ENCODE results near the gene TRPM5.

TRPM5 gene

DNA sequence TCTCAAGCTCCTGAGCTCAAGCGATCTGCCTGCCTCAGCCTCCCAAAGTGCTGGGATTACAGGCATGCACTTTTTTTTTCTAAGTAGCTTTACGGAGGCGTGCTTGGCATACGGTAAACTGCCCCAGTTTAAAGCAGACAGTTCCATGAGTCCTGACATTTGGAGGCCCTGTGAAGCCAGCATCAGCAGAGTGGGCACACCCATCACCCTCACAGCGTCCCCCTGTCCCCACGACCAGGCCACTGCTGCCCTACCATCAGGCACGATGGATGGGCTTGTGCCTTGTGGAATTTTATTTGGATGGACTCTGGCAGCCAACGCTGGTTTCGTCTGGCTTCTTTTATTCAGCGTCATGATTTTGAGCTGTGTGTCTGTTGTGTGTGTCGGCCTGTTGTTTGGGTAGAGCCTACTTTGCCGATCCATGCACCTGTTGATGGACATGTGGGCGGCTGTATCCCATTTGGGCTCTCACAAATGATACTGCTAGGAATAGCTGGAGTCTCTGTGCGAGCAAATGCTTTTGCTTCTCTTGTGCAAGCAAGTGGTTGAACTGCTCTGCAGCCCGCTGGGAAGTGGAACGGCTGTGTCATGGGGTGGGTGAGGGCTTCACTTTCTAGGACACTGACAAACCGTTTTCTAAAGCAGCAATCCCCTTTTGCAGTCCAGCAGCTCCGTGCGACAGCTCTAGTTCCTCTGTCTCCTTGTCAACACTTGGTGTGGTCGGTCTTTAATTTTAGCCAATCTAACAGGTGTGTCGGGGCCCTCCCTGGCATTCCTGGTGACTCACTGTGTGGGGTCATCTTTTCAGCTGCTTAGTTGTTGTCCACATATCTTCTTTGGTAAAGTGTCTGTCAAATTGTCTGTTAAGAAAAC lies 24.3 kb upstream of the TRPM5 start:
- peak; percentile 55 for DNase-seq

DNA sequence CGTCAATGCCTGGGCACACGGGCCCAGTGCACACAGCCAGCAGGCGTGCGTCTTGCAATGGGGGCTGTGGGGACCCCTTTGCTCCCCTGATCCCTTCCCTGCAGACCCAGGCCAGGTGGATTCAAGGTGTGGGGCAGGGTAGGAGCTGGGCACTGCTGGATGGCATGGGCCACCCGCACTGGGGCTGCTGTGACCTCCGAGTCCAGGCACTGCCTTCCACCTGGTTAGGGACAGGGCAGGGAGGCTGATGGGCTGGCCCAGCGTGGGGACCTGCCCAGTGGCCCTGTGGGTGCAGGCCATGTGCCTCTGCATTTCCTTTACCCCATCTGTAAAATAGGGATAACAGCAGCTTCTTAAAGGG lies 23.4 kb upstream of the TRPM5 start:
- DNase-seq: no peak

DNA sequence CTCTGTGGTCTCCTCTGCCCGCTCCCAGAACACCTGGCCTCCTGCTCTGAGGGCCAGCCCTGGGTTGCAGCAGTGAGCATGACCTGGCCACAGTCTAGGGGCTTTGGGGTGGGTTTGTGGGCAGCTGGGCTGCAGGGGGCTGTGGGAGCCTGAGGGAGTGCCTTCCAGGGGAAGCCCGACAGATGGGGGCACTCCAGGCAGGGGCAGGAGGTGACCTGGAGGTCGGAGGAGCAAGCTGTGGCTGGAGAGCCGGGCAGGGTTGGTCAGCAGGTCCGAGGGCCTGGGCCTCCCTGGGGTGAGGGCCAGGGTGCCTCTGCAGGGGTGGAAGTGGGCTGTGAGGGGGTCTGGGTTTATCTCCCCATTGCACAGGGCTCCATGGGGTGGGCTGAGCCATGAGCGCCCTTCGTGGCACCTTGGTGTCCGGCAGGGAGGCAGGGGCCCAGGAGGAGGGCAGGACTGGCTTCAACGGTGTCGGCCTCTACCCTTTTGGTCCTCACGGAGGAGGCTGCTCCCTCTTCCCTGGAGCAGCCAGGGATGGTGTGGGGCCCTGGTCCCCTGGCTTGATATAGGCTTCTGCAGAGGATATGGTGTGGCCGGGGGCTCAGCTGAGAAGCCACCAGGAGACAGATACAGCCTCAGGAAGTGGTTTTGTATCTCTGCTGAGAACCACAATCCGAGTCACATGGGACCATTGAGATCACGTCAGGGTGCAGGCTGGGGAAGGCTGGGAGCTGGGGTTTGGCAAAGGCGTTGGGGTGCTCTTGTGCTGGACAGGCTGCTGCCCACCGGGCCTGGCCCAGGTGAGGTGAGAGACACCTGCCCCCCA lies 22.8 kb upstream of the TRPM5 start:
- DNase-seq: peak; percentile 77

DNA sequence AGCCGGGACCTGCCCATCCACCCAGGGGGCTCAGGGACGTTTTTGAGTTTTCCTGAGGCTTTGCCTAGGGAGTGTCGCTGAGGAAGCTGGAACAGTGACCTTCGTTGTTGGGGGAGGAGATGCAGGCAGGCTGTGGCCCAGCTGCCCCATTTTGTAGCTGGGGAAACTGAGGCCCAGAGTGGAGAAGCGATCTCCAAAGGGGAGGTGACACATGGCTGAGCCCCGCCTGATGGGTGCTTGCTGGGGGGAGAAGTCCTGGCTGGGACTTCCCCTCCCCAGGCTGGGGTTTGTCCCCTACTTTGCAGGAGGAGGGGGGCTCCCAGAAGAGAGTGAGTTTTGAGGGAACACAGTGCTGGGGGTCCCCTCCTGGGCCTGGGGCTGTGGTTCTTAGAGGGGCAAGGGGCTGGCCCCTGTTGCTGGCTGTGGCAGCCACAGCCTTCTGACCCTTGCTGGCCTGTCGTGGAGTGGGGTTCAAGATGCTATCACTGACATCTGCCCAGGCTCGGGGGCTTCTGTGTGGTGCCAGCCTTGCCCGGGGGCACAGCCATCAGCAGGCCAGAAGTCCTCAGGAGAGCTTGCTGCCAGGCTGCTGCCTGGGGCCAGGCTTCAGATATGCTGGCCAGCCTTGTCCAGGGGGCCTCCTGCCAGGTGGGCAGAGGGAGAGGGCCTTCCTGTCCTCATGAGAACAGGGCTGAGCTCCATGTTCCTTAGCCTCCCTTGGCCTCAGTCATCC lies 21.9 kb upstream of the TRPM5 start:
- peak; percentile 56 for DNase-seq

GRCh38 chr11:2465202-2466068 lies 21.1 kb upstream of the TRPM5 start:
- DNase-seq: peak; percentile 56

GRCh38 chr11:2464451-2465165 lies 20.3 kb upstream of the TRPM5 start:
- DNase-seq: peak; percentile 50

- DNase-seq: no peak
Measured at GRCh38 chr11:2463766-2464277, 19.5 kb upstream of the TRPM5 start.

DNA sequence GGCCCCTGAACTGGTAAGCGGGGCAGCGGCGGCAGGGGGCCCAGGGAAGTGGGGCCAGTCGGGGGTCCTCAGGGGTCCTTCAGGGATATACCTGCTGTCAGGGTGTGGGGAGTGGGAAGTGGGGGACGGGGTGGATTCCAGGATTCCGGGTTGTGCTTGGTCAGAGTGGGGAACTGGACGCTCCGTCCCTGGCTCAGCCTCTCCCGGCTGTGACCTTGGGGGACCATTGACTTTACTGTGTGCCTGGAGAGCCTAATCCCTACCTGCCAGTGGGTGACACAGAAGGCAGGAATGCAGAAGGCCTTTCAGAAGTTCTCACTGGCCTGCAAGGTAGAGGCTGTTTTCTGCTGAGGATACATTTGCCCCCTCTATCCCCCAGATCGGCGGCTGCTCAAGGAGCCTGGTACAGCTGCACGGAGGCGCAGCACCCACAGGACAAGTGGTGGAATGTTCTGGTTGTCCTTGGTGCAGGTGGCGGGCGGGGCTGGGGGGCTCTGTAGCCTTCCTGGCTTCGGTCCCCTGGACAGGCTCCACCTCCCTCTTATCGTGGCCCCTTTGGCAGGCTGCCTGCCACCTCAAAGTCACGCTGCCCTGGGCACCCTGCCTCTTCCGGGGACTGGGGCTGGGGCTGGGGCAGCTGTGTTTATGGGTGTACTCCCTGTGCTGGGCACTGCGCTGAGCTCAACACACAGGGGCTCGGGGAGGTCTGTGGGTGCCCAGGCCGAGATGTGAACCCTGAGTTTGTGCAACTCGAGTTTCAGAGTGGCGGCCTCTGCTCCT lies 18.9 kb upstream of the TRPM5 start:
- DNase-seq: peak; percentile 64

DNA sequence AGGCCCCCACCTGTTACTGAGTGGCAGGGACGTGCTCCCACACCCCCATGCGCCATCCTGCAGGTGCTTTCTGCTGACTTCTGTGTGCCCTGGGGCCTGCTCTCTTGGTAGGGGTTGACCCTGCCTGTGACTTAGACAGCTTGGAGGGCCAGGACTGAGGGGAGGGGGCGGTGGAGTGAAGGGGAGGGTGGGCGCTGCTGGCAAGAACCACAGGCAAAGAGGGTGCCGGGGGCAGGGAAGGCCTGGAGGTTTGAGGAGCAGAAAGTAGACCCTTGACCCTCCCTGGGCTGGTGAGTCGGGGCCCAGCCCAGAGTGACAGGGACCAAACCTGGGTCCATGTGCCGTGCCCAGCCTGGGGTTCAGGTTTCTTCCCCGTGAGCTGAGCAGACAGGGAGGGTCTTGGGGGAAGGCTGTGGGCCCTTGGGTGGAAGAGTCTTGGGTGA lies 18.2 kb upstream of the TRPM5 start:
- DNase-seq: peak; percentile 54

DNA sequence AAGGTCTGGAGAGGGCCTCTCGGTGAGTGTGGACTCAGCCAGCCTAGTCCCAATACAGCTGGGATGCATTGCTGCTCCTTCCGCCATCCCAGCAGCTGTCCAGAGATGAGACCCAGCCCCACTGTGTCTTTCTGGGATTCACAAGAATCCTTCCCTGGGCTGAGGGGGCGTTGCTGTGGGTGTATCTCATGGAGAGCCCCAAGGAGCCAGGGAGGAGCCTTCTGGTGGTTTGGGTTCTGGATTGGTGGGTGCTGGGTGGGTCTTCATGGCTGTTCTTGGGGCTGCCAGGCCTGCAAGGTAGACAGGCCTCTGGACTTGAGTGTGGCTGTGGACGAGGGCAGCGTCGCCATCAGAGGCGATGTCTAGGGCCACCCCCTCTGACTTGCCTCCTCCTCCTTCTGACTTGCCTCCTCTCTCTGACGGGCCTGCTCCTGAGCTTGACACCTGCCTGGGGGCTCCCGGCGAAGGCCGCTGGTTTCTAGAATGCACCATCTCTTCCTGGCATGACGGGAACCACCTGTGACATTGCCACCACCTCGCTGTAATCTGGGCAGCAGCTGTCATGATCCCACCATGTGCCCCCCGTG lies 17.7 kb upstream of the TRPM5 start:
- DNase-seq: peak; percentile 53

DNA sequence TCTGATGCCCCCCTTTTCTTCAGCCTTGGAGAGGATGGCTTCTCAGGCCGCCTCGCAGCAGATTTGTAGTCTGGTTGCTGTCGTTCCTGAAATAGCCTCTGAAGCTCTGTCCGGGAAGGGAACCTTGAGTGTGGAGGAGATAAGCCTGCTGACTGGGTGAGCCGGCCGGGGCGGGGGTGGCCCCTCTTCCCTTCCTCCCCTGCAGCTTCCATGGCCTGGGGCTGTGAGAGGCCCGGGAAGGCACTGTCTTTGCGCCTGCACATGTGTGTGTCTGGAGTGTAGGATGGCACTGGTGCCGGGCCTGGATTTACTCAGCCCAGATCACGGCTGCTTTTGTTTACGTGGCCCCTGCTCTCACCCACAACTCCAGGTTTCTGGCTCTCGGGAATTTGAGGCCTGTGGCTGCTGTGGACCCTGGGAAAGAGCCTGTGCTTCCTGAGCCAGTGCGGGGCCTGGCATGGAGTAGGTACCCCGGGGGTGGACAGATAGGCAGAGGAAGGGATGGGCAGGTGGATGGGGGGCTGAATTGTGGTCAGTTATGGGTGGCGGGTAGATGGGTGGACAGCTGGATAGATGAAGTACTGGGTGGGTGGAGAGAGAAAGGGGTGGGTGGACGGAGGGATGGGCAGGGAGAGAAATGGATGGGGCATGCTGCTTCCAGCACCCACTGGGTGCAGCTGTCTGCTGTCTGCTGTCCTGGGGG lies 17.1 kb upstream of the TRPM5 start:
- no peak for DNase-seq

DNA sequence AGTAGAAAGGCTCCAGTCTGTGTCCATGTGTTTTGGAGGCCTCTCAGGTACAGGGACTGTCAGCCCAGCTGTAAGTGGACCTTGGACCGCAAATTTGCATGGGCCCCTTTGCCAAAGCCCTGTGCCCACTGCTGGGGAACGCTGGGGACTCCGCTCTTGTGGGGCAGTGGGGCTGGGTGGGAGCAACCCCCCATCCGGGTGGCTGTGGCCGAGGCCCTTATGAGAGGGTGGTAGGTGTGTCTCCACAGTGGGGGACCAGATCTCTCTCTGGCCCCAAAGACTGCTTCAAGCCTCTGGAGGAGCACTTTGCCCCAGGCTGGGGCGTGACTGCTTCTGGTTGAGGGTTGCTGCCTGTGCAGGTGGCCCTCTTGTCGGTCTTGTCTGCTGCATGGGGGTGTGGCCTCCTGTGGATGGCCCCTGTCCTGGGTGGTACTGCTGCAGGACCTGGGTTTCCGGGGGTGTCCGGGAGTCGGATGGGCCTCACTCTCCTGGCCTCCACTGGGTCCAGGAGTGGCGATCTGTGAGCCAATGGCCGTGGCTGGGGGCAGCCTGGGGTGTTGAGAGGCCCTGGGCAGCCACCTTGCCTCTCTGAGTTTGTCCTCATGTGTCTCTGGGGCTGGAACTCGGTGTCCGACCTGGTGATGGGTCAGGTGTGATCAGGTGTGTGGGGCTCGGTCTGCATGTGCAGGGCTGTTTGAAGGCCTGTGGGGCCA lies 16.4 kb upstream of the TRPM5 start:
- DNase-seq: no peak

DNA sequence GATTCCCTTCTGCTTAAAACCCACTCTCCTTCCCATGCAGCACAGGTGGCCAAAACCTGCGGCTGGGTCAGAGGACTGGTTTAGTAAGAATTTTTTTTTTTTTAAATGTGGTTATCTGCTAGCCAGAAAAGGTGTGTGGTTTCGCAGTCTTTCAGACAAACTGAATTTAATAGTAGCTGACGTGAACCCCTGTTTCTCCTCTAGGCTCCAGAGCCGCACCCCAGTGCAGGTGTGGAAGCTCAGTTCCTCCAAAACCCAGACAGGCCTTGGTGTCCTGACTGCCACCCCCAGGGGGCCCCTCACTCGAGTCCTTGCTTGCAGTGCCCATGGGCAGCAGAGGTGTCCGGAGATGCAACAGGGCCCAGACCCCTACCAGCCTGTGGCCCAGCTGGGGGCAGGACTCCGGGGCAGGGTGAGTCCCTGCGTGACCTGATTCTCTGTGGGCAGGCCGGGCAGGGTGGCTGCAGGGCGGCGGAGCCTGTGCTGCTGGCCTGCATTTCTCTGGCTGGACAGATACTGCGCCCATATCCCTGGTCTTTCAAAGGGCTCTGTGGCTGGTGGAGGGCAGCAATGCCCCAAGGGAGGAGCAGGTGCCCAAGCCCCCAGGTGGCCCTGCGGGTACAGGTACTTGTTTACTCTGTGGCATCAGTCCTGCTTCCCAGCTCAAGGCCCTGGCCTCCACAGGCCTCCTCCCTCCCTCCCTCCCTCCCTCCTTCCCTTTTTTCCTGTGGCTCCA lies 15.7 kb upstream of the TRPM5 start:
- DNase-seq: no peak

- no peak for DNase-seq
Measured at GRCh38 chr11:2459016-2459725, 14.9 kb upstream of the TRPM5 start.

DNA sequence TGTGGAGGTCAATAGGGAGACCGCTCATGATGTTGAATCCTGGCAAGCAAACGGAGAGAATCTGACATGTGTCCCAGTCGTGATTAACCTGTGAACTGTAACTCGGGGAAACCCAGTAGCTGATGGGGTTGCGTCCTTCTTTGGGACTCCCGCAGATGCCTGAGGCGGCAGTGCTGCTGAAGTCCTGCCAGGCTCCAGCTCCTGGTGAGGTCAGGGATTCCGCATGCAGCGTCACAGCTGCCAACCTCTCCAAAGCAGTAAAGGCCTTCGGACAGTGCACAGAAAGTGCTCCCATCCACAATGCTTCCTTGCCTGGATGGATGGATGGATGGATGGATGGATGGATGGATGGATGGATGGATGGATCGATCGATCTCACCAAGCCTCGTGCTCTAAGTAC lies 14.0 kb upstream of the TRPM5 start:
- DNase-seq: no peak

DNA sequence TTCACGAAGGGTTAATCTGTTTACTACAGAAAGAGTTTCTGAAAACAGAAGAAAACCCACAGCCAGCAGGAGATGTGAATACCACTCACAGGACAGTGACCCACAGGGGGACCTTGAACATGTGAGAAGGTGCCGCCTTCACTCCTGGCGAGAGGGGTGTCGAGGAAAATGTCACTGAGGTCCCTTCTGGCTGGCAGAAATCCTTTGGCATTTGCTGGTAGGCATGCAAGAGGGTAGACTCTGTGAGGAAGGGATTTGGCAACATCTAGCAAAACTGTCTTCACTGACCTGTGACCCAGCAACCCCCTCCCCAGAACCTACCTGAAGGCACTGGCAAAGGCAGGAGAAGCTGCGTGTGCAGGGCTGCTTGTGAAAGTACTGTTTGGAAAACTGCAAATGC lies 9.1 kb upstream of the TRPM5 start:
- DNase-seq: no peak

DNA sequence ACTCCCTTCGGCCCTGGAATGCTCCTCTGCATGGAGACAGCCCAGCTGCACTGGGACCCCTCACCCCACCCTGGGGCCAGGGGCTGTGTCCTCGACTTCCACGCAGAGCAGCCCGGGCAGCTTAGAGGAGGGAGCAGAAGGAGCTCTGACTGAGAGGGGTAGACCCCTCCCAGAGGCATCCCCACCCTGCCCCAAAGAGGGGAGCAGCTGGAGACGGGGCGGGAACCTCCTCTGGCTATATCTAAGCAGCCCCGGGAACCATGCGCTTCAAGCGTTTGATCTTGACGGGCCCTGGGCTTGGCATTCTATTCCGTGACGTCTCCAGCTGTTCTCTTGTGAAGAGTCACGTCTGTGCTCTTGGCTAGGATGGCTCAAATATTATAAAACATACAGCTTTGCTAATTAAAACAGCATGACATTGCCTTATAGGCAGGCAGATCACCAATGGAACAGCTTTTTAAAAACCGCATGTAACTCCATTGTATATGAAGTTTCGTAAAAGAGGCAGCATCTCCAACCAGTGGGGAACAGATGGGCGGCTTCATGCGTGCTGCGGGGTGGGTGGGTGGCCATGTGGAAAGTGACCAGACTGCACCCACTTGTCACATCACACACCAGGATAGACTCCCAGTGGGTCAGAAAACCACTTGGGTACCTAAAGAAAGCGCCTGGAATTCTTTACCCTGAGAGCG lies 8.2 kb upstream of the TRPM5 start:
- no peak for DNase-seq
